H9 (cell line): ENCODE results near the gene ARHGEF7. TPM values are rescaled to one million over a fixed set of nuclear protein-coding genes. Genes with fewer than 3 reads are reported as not detected.

Experiments used
- DNase-seq: peaks from one replicate; pipeline ENCODE4 v3.0.0-alpha.2; 2017
- H2AFZ ChIP-seq: one replicate; pipeline ENCODE4 v1.6.1; 2013; ENCODE audit warnings: mild to moderate bottlenecking, low read length, control low read depth, moderate library complexity
- H2AK5ac ChIP-seq: 2 replicates; pipeline ENCODE4 v1.6.1; 2013; ENCODE audit warnings: low read length, control low read depth, mixed read lengths; ENCODE audit not compliant: insufficient read length
- H2BK120ac ChIP-seq: one replicate; pipeline ENCODE4 v1.6.1; 2013; ENCODE audit warnings: low read depth, mild to moderate bottlenecking, low read length, control low read depth, inconsistent platforms; ENCODE audit not compliant: poor library complexity, severe bottlenecking
- H2BK12ac ChIP-seq: 2 replicates; pipeline ENCODE4 v1.6.1; 2013; ENCODE audit warnings: low read length, control low read depth, mixed read lengths, low read depth; ENCODE audit not compliant: insufficient read length
- H2BK15ac ChIP-seq: 2 replicates; pipeline ENCODE4 v1.6.1; 2013; ENCODE audit warnings: low read depth, low read length, control low read depth
- H2BK20ac ChIP-seq: one replicate; pipeline ENCODE4 v1.6.1; 2013; ENCODE audit warnings: low read depth, mild to moderate bottlenecking, low read length, control low read depth, inconsistent platforms; ENCODE audit not compliant: poor library complexity, severe bottlenecking
- H2BK5ac ChIP-seq: 2 replicates; pipeline ENCODE4 v1.6.1; 2013; ENCODE audit warnings: low read length, control low read depth, mixed read lengths; ENCODE audit not compliant: insufficient read length
- H3K14ac ChIP-seq: 2 replicates; pipeline ENCODE4 v1.6.1; 2013; ENCODE audit warnings: low read length, control low read depth; ENCODE audit not compliant: insufficient read depth
- H3K18ac ChIP-seq: 2 replicates; pipeline ENCODE4 v1.6.1; 2013; ENCODE audit warnings: low read depth, mild to moderate bottlenecking, mixed read lengths, low read length, control low read depth; ENCODE audit not compliant: insufficient read length
- H3K23ac ChIP-seq: 2 replicates; pipeline ENCODE4 v1.6.1; 2013; ENCODE audit warnings: low read length, control low read depth, mixed read lengths, low read depth; ENCODE audit not compliant: insufficient read length
- H3K23me2 ChIP-seq: 2 replicates; pipeline ENCODE4 v1.6.1; 2013; ENCODE audit warnings: low read depth, mild to moderate bottlenecking, mixed read lengths, low read length, control low read depth; ENCODE audit not compliant: insufficient read length, poor library complexity, severe bottlenecking
- H3K27ac ChIP-seq: 2 replicates; pipeline ENCODE4 v1.5.1; 2013; ENCODE audit warnings: low read length, control low read depth, mixed read lengths, low read depth; ENCODE audit not compliant: insufficient read length
- H3K27me3 ChIP-seq: 2 replicates; pipeline ENCODE4 v1.6.1; 2013; ENCODE audit warnings: low read length, control low read depth, inconsistent platforms; ENCODE audit not compliant: insufficient read depth
- H3K4ac ChIP-seq: 2 replicates; pipeline ENCODE4 v1.6.1; 2013; ENCODE audit warnings: low read depth, mild to moderate bottlenecking, control low read depth, inconsistent platforms, low read length, moderate library complexity
- H3K4me1 ChIP-seq: 2 replicates; pipeline ENCODE4 v1.6.1; 2013; ENCODE audit warnings: low read length, control low read depth, inconsistent platforms; ENCODE audit not compliant: insufficient read depth
- H3K4me2 ChIP-seq: 2 replicates; pipeline ENCODE4 v1.6.1; 2013; ENCODE audit warnings: low read length, control low read depth, mixed read lengths; ENCODE audit not compliant: insufficient read length, insufficient read depth
- H3K56ac ChIP-seq: 2 replicates; pipeline ENCODE4 v1.6.1; 2013; ENCODE audit warnings: low read depth, mild to moderate bottlenecking, mixed read lengths, low read length, control low read depth; ENCODE audit not compliant: insufficient read length
- H3K79me1 ChIP-seq: 2 replicates; pipeline ENCODE4 v1.6.1; 2013; ENCODE audit warnings: low read depth, mild to moderate bottlenecking, moderate library complexity, low read length, control low read depth, inconsistent platforms; ENCODE audit not compliant: insufficient read depth, poor library complexity, severe bottlenecking
- H3K79me2 ChIP-seq: 2 replicates; pipeline ENCODE4 v1.6.1; 2013; ENCODE audit warnings: low read length, control low read depth, inconsistent platforms; ENCODE audit not compliant: insufficient read depth
- H3K9ac ChIP-seq: 2 replicates; pipeline ENCODE4 v1.6.1; 2013; ENCODE audit warnings: low read length, control low read depth, mixed read lengths; ENCODE audit not compliant: insufficient read length; ENCODE audit errors: extremely low read depth
- H3K9me3 ChIP-seq: one replicate; pipeline ENCODE4 v1.6.1; 2013; ENCODE audit warnings: low read depth, low read length, inconsistent platforms; ENCODE audit not compliant: control insufficient read depth
- H3T11ph ChIP-seq: one replicate; pipeline ENCODE4 v1.6.1; 2013; ENCODE audit warnings: mild to moderate bottlenecking, low read length, control low read depth, inconsistent platforms
- H4K20me1 ChIP-seq: one replicate; pipeline ENCODE4 v1.6.1; 2013; ENCODE audit not compliant: control insufficient read depth, insufficient read length, insufficient read depth
- H4K5ac ChIP-seq: 2 replicates; pipeline ENCODE4 v1.6.1; 2013; ENCODE audit warnings: low read depth, mild to moderate bottlenecking, mixed read lengths, low read length, control low read depth; ENCODE audit not compliant: insufficient read length
- H4K8ac ChIP-seq: replicated peaks from 2 replicates; pipeline ENCODE4 v1.6.1; 2013; ENCODE audit warnings: low read length, control low read depth, mixed read lengths, low read depth; ENCODE audit not compliant: insufficient read length
- H4K91ac ChIP-seq: 2 replicates; pipeline ENCODE4 v1.6.1; 2013; ENCODE audit warnings: low read depth, mild to moderate bottlenecking, moderate library complexity, mixed read lengths, low read length, control low read depth; ENCODE audit not compliant: insufficient read length
- H3K27ac Mint-ChIP-seq, 3 experiments: 2 replicates in 2 of 3; 3 replicates in 1 of 3; pipeline ENCODE4 v1.8.0; 2020 to 2021; ENCODE audit warnings: mixed read lengths in 3 of 3, mild to moderate bottlenecking in 1 of 3, moderate library complexity in 1 of 3
- H3K27me3 Mint-ChIP-seq: 2 replicates; pipeline ENCODE4 v1.8.0; 2021; ENCODE audit warnings: low read depth, mild to moderate bottlenecking, moderate library complexity, mixed read lengths
- H3K36me3 Mint-ChIP-seq, 3 experiments: 2 replicates in 2 of 3; 3 replicates in 1 of 3; pipeline ENCODE4 v1.8.0; 2020 to 2021; ENCODE audit warnings: low read depth in 3 of 3, mixed read lengths in 3 of 3; ENCODE audit not compliant: insufficient read depth in 1 of 3
- H3K4me1 Mint-ChIP-seq, 2 experiments: 2 replicates each; pipeline ENCODE4 v1.8.0; 2020; ENCODE audit warnings: mixed read lengths in 2 of 2
- H3K4me3 Mint-ChIP-seq, 2 experiments: 2 replicates in 1 of 2; 3 replicates in 1 of 2; pipeline ENCODE4 v1.8.0; 2020 to 2021; ENCODE audit warnings: mild to moderate bottlenecking in 2 of 2, mixed read lengths in 2 of 2, moderate library complexity in 1 of 2
- H3K9me3 Mint-ChIP-seq, 2 experiments: 2 replicates in 1 of 2; 3 replicates in 1 of 2; pipeline ENCODE4 v1.8.0; 2020; ENCODE audit warnings: mild to moderate bottlenecking in 2 of 2, mixed read lengths in 2 of 2, moderate library complexity in 1 of 2
- CTCF ChIP-seq: fragments of 200-600 bp; sonication (generic); conservative IDR thresholded peaks from 3 replicates; pipeline ENCODE4 v1.8.0; 2021; ENCODE audit warnings: antibody characterized with exemption, mild to moderate bottlenecking
- WGBS: extraction: QIAGEN DNeasy Blood & Tissue Kit; methylation state at CpG from one replicate; pipeline ENCODE4 v1.1.7; 2013; ENCODE audit warnings: missing lambda C conversion rate, low lambda C conversion rate, mixed read lengths; ENCODE audit not compliant: insufficient read length; ENCODE audit errors: extremely low coverage; 5-methylcytosine and 5-hydroxymethylcytosine counted together
- total RNA-seq: library from RNA; stranded (reverse); gene quantifications from 2 replicates; pipeline ENCODE4 v1.2.1, GENCODE V29; 2021

The ARHGEF7 gene
- total RNA-seq, 1 experiment from 2014 or later: 51.9 TPM

- WGBS: no CpG with 5 or more reads among the region's 10 CpGs
- no peak for TF ChIP-seq CTCF
- Mint-ChIP-seq H3K9me3 (peaks cover 4 to 6% of the 10 kb centered on the region in 2 experiments; a peak in 3 of 5 replicates), H3K27me3 (peaks cover 61% of the 10 kb centered on the region), H3K4me1 (peaks cover 14 to 15% of the 10 kb centered on the region in 2 experiments), H3K36me3 (peaks cover 0 to 4% (median 0%) of the 10 kb centered on the region in 3 experiments; a peak in 2 of 7 replicates), H3K27ac (no peak overlapping the region), H3K4me3 (no peak overlapping the region)
- Histone ChIP-seq H2BK5ac (no peak overlapping the region), H4K91ac (no peak overlapping the region), H3K18ac (no peak overlapping the region), H3K27me3 (peaks cover 20% of the 10 kb centered on the region; the same call in 1 of the 2 replicates), H3K14ac (no peak overlapping the region), H3K23ac (no peak overlapping the region), H3K4ac (no peak overlapping the region), H2BK12ac (no peak overlapping the region), H3T11ph (no peak overlapping the region), H3K9ac (no peak overlapping the region), H4K8ac (no peak overlapping the region), H2AK5ac (no peak overlapping the region), H4K20me1 (no peaks in the 10 kb centered on the region), H2AFZ (no peak overlapping the region), H3K79me1 (no peaks in the 10 kb centered on the region), H2BK20ac (no peak overlapping the region), H3K56ac (no peak overlapping the region), H4K5ac (no peak overlapping the region), H2BK120ac (no peak overlapping the region), H3K4me1 (no peaks in the 10 kb centered on the region), H3K27ac (no peak overlapping the region), H2BK15ac (no peak overlapping the region), H3K23me2 (peaks cover 9% of the 10 kb centered on the region), H3K4me2 (no peak overlapping the region), H3K9me3 (no peaks in the 10 kb centered on the region), H3K79me2 (no peaks in the 10 kb centered on the region)
- DNase-seq: no peak
These were observed 2.9 kb downstream of the ARHGEF7 start for GRCh38 chr13:111117961-111118360.
